ENCODE measurements around the gene BABAM2. TPM values are rescaled to one million over a fixed set of nuclear protein-coding genes. Genes with fewer than 3 reads are reported as not detected.
A peak's percentile ranks its signal among the peaks of the same experiment; 100 is the strongest.

BABAM2 gene
- total and polyA plus RNA-seq, 9 of the 15 experiments (the other 6 are each of a cell fraction or from before 2014, with no cell fraction given): 10.9 to 37.4 (median 25.6) TPM

DNA sequence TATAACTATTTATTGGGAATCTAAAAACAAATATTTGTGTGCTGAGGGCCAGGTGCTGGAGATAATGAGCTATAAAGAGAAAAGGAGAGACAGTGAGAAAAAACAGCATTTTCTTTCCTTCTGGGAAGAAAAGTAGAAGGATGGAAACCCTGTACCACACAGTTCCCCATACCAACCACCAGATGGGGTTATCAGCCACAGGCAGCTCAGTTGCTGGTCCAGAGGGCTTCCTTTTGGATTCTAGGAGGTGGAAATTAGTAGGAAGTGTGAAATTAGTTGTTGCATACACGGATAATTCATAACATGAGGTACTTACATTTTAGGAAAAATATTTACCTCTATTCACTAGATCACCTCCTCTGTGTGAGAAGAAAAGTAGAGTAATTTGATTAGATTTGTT is 265.1 kb downstream of the BABAM2 start (continued):
- TF ChIP-seq, protein P1, sequence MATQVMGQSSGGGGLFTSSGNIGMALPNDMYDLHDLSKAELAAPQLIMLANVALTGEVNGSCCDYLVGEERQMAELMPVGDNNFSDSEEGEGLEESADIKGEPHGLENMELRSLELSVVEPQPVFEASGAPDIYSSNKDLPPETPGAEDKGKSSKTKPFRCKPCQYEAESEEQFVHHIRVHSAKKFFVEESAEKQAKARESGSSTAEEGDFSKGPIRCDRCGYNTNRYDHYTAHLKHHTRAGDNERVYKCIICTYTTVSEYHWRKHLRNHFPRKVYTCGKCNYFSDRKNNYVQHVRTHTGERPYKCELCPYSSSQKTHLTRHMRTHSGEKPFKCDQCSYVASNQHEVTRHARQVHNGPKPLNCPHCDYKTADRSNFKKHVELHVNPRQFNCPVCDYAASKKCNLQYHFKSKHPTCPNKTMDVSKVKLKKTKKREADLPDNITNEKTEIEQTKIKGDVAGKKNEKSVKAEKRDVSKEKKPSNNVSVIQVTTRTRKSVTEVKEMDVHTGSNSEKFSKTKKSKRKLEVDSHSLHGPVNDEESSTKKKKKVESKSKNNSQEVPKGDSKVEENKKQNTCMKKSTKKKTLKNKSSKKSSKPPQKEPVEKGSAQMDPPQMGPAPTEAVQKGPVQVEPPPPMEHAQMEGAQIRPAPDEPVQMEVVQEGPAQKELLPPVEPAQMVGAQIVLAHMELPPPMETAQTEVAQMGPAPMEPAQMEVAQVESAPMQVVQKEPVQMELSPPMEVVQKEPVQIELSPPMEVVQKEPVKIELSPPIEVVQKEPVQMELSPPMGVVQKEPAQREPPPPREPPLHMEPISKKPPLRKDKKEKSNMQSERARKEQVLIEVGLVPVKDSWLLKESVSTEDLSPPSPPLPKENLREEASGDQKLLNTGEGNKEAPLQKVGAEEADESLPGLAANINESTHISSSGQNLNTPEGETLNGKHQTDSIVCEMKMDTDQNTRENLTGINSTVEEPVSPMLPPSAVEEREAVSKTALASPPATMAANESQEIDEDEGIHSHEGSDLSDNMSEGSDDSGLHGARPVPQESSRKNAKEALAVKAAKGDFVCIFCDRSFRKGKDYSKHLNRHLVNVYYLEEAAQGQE (IDR thresholded peaks at IDR 0.05; ENCODE audit: borderline replicate concordance): peak; percentile 74
- TF ChIP-seq, protein P1 (CRISPR knock-in tag; IDR thresholded peaks at IDR 0.05; ENCODE audit: low read depth): no peak
- TF ChIP-seq ZNF551 (CRISPR knock-in tag; IDR thresholded peaks at IDR 0.05) (no peak), ARNT (IDR thresholded peaks at IDR 0.05) (peak in 1 of 2 experiments; percentile 34; a peak in 1 of 4 replicates), CBX3 (IDR thresholded peaks at IDR 0.05; ENCODE audit: borderline replicate concordance in 1 of 2, low read length in 2 of 2) (peak in 1 of 2 experiments; percentile 99; a peak in 2 of 3 replicates), CBX1 (IDR thresholded peaks at IDR 0.05; ENCODE audit: low read depth) (peak; percentile 46; the same call in 1 of the 2 replicates), TEAD4 (IDR thresholded peaks at IDR 0.05; ENCODE audit: low read length) (peak; percentile 74), TEAD4 (CRISPR knock-in tag; IDR thresholded peaks at IDR 0.05; ENCODE audit: borderline replicate concordance) (no peak), TEAD2 (tag; IDR thresholded peaks at IDR 0.05) (peak; percentile 72; the same call in 1 of the 2 replicates), ZBED1 (IDR thresholded peaks at IDR 0.05) (no peak), LEF1 (IDR thresholded peaks at IDR 0.05) (0 out of 2 replicates have a peak, but pooled peaks have one; percentile 17), RCOR1 (IDR thresholded peaks at IDR 0.05; ENCODE audit: borderline replicate concordance in 1 of 2, low read depth in 2 of 2, low read length in 2 of 2) (peak in 1 of 2 experiments; percentile 10; a peak in 1 of 4 replicates)
- TF ChIP-seq, protein P2, sequence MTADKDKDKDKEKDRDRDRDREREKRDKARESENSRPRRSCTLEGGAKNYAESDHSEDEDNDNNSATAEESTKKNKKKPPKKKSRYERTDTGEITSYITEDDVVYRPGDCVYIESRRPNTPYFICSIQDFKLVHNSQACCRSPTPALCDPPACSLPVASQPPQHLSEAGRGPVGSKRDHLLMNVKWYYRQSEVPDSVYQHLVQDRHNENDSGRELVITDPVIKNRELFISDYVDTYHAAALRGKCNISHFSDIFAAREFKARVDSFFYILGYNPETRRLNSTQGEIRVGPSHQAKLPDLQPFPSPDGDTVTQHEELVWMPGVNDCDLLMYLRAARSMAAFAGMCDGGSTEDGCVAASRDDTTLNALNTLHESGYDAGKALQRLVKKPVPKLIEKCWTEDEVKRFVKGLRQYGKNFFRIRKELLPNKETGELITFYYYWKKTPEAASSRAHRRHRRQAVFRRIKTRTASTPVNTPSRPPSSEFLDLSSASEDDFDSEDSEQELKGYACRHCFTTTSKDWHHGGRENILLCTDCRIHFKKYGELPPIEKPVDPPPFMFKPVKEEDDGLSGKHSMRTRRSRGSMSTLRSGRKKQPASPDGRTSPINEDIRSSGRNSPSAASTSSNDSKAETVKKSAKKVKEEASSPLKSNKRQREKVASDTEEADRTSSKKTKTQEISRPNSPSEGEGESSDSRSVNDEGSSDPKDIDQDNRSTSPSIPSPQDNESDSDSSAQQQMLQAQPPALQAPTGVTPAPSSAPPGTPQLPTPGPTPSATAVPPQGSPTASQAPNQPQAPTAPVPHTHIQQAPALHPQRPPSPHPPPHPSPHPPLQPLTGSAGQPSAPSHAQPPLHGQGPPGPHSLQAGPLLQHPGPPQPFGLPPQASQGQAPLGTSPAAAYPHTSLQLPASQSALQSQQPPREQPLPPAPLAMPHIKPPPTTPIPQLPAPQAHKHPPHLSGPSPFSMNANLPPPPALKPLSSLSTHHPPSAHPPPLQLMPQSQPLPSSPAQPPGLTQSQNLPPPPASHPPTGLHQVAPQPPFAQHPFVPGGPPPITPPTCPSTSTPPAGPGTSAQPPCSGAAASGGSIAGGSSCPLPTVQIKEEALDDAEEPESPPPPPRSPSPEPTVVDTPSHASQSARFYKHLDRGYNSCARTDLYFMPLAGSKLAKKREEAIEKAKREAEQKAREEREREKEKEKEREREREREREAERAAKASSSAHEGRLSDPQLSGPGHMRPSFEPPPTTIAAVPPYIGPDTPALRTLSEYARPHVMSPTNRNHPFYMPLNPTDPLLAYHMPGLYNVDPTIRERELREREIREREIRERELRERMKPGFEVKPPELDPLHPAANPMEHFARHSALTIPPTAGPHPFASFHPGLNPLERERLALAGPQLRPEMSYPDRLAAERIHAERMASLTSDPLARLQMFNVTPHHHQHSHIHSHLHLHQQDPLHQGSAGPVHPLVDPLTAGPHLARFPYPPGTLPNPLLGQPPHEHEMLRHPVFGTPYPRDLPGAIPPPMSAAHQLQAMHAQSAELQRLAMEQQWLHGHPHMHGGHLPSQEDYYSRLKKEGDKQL (CRISPR knock-in tag; IDR thresholded peaks at IDR 0.05; ENCODE audit: borderline replicate concordance): no peak
- TF ChIP-seq, protein P3, sequence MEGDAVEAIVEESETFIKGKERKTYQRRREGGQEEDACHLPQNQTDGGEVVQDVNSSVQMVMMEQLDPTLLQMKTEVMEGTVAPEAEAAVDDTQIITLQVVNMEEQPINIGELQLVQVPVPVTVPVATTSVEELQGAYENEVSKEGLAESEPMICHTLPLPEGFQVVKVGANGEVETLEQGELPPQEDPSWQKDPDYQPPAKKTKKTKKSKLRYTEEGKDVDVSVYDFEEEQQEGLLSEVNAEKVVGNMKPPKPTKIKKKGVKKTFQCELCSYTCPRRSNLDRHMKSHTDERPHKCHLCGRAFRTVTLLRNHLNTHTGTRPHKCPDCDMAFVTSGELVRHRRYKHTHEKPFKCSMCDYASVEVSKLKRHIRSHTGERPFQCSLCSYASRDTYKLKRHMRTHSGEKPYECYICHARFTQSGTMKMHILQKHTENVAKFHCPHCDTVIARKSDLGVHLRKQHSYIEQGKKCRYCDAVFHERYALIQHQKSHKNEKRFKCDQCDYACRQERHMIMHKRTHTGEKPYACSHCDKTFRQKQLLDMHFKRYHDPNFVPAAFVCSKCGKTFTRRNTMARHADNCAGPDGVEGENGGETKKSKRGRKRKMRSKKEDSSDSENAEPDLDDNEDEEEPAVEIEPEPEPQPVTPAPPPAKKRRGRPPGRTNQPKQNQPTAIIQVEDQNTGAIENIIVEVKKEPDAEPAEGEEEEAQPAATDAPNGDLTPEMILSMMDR (IDR thresholded peaks at IDR 0.05 in 2 of 3, conservative IDR thresholded peaks at IDR 0.05 in 1 of 3; ENCODE audit: insufficient read depth in 2 of 3, low read depth in 1 of 3, low read length in 3 of 3): peak; percentile 77 to 83 (median 79)
